ENCODE results near the gene HHAT.

GRCh38 chr1:210300923-210301614 lies 27.6 kb upstream of the HHAT start:
- no peak for TF ChIP-seq CTCF (IDR thresholded peaks at IDR 0.05)
- no peak for TF ChIP-seq POLR2A (IDR thresholded peaks at IDR 0.05)

All from lower leg skin (tissue), 3 donors.